Neural progenitor cell (in vitro differentiated cells): Measurements from ENCODE around the gene USP2. TPM values are rescaled to one million over a fixed set of nuclear protein-coding genes. Genes with fewer than 3 reads are reported as not detected.

ENCODE experiments used
- DNase-seq: peaks from one replicate; pipeline ENCODE4 v3.0.0-alpha.2; 2016; ENCODE audit warnings: low spot score
- H2AFZ ChIP-seq: fragments of 200-600 bp; sonication (generic); replicated peaks from 2 replicates; pipeline ENCODE4 v1.6.1; 2016; ENCODE audit warnings: antibody characterized with exemption
- H3F3A ChIP-seq: fragments of 200-600 bp; sonication (generic); 2 replicates; pipeline ENCODE4 v1.6.1; 2016; ENCODE audit warnings: antibody characterized with exemption, low read depth
- H3K27ac ChIP-seq: fragments of 200-600 bp; sonication (generic); 2 replicates; pipeline ENCODE4 v1.5.1; 2016; ENCODE audit warnings: mild to moderate bottlenecking
- H3K27me3 ChIP-seq: fragments of 200-600 bp; sonication (generic); 2 replicates; pipeline ENCODE4 v1.6.1; 2016; ENCODE audit warnings: mild to moderate bottlenecking, moderate library complexity
- H3K36me3 ChIP-seq: fragments of 200-600 bp; sonication (generic); 2 replicates; pipeline ENCODE4 v1.5.1; 2016
- H3K4me1 ChIP-seq: fragments of 200-600 bp; sonication (generic); 2 replicates; pipeline ENCODE4 v1.6.1; 2016; ENCODE audit warnings: mixed run types
- H3K4me2 ChIP-seq: fragments of 200-600 bp; sonication (generic); 2 replicates; pipeline ENCODE4 v1.6.1; 2016
- H3K4me3 ChIP-seq: fragments of 200-600 bp; sonication (generic); 2 replicates; pipeline ENCODE4 v1.5.1; 2016
- H3K79me2 ChIP-seq: fragments of 200-600 bp; sonication (generic); 2 replicates; pipeline ENCODE4 v1.6.1; 2016; ENCODE audit warnings: low read depth
- H3K9ac ChIP-seq: fragments of 200-600 bp; sonication (generic); 2 replicates; pipeline ENCODE4 v1.6.1; 2016
- H3K9me3 ChIP-seq: fragments of 200-600 bp; sonication (generic); 2 replicates; pipeline ENCODE4 v1.5.1; 2016; ENCODE audit warnings: low read depth
- H4K20me1 ChIP-seq: fragments of 200-600 bp; sonication (generic); 2 replicates; pipeline ENCODE4 v1.6.1; 2016; ENCODE audit warnings: low read depth
- H3K27ac Mint-ChIP-seq: 3 replicates; pipeline ENCODE4 v1.8.0; 2021; ENCODE audit warnings: mixed read lengths
- H3K27me3 Mint-ChIP-seq: 2 replicates; pipeline ENCODE4 v1.8.0; 2022; ENCODE audit warnings: low read depth, mild to moderate bottlenecking, inconsistent platforms, moderate library complexity, mixed read lengths; ENCODE audit not compliant: insufficient read depth
- H3K36me3 Mint-ChIP-seq: 3 replicates; pipeline ENCODE4 v1.8.0; 2021; ENCODE audit warnings: mixed read lengths
- H3K4me1 Mint-ChIP-seq: 3 replicates; pipeline ENCODE4 v1.8.0; 2021; ENCODE audit warnings: mixed read lengths
- H3K4me3 Mint-ChIP-seq: 3 replicates; pipeline ENCODE4 v1.8.0; 2021; ENCODE audit warnings: mild to moderate bottlenecking, moderate library complexity, mixed read lengths
- H3K9me3 Mint-ChIP-seq: 3 replicates; pipeline ENCODE4 v1.8.0; 2020; ENCODE audit warnings: mixed read lengths
- EZH2 ChIP-seq: fragments of 200-600 bp; sonication (generic); IDR thresholded peaks from 2 replicates; pipeline ENCODE4 v1.6.1; 2017; ENCODE audit warnings: antibody characterized with exemption, mild to moderate bottlenecking, moderate library complexity
- EZH2phosphoT487 ChIP-seq: fragments of 200-600 bp; sonication (generic); IDR thresholded peaks from 2 replicates; pipeline ENCODE4 v1.6.1; 2017; ENCODE audit warnings: antibody characterized with exemption
- total RNA-seq: library from RNA; depleted of rRNA; stranded (reverse); fragments of >200 nt; gene quantifications from 2 replicates; pipeline ENCODE4 v1.2.3, GENCODE V29; 2015; ENCODE audit warnings: low replicate concordance
- TF ChIP-seq, protein P1 (sequence below): fragments of 200-600 bp; sonication (generic); IDR thresholded peaks from 2 replicates; pipeline ENCODE4 v1.5.1; 2017; ENCODE audit warnings: antibody characterized with exemption, mild to moderate bottlenecking

Gene USP2
- total RNA-seq, 1 donor from 2014 or later = 2.6 TPM

GRCh38 chr11:119339589-119340334, 41.7 kb downstream of the USP2 start:
- H3K27me3 Mint-ChIP-seq = peaks cover 18% of the 10 kb centered on the region
- Histone ChIP-seq H3K36me3 (no peaks in the 10 kb centered on the region), H3K27me3 (peaks cover 47% of the 10 kb centered on the region), H3K79me2 (peaks cover 31% of the 10 kb centered on the region), H3K9ac (no peak overlapping the region), H3K4me3 (peak overlapping the region; percentile 77), H3K27ac (no peak overlapping the region), H3K9me3 (no peaks in the 10 kb centered on the region), H3K4me1 (peaks cover 51% of the 10 kb centered on the region), H3F3A (peaks cover 41% of the 10 kb centered on the region), H4K20me1 (peaks cover 17% of the 10 kb centered on the region), H2AFZ (peak overlapping the region; percentile 97), H3K4me2 (peak overlapping the region; percentile 99)
- H3K4me1 Mint-ChIP-seq = peaks cover 57% of the 10 kb centered on the region
- H3K36me3 Mint-ChIP-seq = peaks cover 5% of the 10 kb centered on the region
- no peak for TF ChIP-seq EZH2phosphoT487
- TF ChIP-seq, protein P1, sequence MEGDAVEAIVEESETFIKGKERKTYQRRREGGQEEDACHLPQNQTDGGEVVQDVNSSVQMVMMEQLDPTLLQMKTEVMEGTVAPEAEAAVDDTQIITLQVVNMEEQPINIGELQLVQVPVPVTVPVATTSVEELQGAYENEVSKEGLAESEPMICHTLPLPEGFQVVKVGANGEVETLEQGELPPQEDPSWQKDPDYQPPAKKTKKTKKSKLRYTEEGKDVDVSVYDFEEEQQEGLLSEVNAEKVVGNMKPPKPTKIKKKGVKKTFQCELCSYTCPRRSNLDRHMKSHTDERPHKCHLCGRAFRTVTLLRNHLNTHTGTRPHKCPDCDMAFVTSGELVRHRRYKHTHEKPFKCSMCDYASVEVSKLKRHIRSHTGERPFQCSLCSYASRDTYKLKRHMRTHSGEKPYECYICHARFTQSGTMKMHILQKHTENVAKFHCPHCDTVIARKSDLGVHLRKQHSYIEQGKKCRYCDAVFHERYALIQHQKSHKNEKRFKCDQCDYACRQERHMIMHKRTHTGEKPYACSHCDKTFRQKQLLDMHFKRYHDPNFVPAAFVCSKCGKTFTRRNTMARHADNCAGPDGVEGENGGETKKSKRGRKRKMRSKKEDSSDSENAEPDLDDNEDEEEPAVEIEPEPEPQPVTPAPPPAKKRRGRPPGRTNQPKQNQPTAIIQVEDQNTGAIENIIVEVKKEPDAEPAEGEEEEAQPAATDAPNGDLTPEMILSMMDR = peak; percentile 94
- peak; percentile 61 for TF ChIP-seq EZH2
- no peaks in the 10 kb centered on the region for H3K9me3 Mint-ChIP-seq
- peak overlapping the region; percentile 100 for H3K4me3 Mint-ChIP-seq
- no peak overlapping the region for H3K27ac Mint-ChIP-seq
- DNase-seq = peak; percentile 94

DNA sequence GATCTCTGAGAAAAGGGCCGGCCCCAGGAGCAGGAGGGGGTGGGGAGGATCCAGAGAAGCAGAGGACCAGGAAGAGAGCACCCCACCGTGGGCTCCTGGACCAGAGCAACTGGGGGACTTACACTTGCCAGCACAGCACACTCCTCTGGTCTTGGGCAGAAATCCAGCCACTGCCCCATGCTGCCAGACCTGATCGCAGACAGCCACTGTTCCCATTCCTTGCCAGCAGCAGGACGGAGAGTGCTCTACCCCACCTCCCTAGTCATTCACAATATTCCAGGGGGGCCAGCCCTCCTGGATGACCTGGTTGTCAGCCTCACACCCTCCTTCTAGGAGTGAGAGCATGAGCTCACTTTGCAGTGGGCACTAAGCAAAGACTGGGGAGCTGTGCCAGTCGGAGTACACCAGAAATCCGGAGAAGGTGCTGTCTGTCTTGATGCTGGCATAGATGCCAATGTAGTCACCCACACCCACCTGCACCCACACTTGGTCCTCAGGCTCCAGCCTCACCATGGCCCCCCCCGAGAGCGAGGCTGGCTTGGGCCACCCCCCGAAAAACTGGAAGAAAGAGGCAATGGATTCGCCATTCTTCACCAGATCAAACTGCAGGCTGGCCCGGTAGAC, 42.4 kb downstream of the USP2 start:
- no peak overlapping the region for H3K27ac ChIP-seq
- no peak overlapping the region for H3K9ac ChIP-seq
- Mint-ChIP-seq H3K36me3 (peaks cover 5% of the 10 kb centered on the region), H3K9me3 (no peaks in the 10 kb centered on the region), H3K4me1 (peaks cover 59% of the 10 kb centered on the region), H3K27ac (no peak overlapping the region), H3K27me3 (peaks cover 18% of the 10 kb centered on the region), H3K4me3 (peak overlapping the region; percentile 100)
- H3F3A ChIP-seq = peaks cover 41% of the 10 kb centered on the region
- no peak overlapping the region for H2AFZ ChIP-seq
- peaks cover 35% of the 10 kb centered on the region for H3K79me2 ChIP-seq
- peak overlapping the region; percentile 99 for H3K4me2 ChIP-seq
- H3K9me3 ChIP-seq = no peaks in the 10 kb centered on the region
- TF ChIP-seq, protein P1 = no peak
- peak overlapping the region; percentile 77 for H3K4me3 ChIP-seq
- peaks cover 51% of the 10 kb centered on the region for H3K4me1 ChIP-seq
- peaks cover 17% of the 10 kb centered on the region for H4K20me1 ChIP-seq
- no peaks in the 10 kb centered on the region for H3K36me3 ChIP-seq
- DNase-seq = no peak
- peaks cover 45% of the 10 kb centered on the region for H3K27me3 ChIP-seq

GRCh38 chr11:119338318-119338890, 43.1 kb downstream of the USP2 start:
- peaks cover 35% of the 10 kb centered on the region for H3K79me2 ChIP-seq
- Mint-ChIP-seq H3K27me3 (peaks cover 18% of the 10 kb centered on the region), H3K27ac (no peak overlapping the region), H3K4me3 (peak overlapping the region; percentile 100), H3K36me3 (peaks cover 5% of the 10 kb centered on the region), H3K4me1 (peaks cover 64% of the 10 kb centered on the region), H3K9me3 (no peaks in the 10 kb centered on the region)
- no peak overlapping the region for H2AFZ ChIP-seq
- H3K27ac ChIP-seq = peak overlapping the region; percentile 81
- H3K27me3 ChIP-seq = peaks cover 45% of the 10 kb centered on the region
- TF ChIP-seq EZH2 (no peak), EZH2phosphoT487 (no peak)
- TF ChIP-seq, protein P1 = peak; percentile 89
- no peaks in the 10 kb centered on the region for H3K36me3 ChIP-seq
- H3K9ac ChIP-seq = no peak overlapping the region
- no peaks in the 10 kb centered on the region for H3K9me3 ChIP-seq
- H3K4me1 ChIP-seq = peaks cover 57% of the 10 kb centered on the region
- peak; percentile 91 for DNase-seq
- peaks cover 48% of the 10 kb centered on the region for H3F3A ChIP-seq
- peak overlapping the region; percentile 99 for H3K4me2 ChIP-seq
- H3K4me3 ChIP-seq = peak overlapping the region; percentile 77
- peaks cover 17% of the 10 kb centered on the region for H4K20me1 ChIP-seq
